ENCODE results near the gene IL1A.

DNA sequence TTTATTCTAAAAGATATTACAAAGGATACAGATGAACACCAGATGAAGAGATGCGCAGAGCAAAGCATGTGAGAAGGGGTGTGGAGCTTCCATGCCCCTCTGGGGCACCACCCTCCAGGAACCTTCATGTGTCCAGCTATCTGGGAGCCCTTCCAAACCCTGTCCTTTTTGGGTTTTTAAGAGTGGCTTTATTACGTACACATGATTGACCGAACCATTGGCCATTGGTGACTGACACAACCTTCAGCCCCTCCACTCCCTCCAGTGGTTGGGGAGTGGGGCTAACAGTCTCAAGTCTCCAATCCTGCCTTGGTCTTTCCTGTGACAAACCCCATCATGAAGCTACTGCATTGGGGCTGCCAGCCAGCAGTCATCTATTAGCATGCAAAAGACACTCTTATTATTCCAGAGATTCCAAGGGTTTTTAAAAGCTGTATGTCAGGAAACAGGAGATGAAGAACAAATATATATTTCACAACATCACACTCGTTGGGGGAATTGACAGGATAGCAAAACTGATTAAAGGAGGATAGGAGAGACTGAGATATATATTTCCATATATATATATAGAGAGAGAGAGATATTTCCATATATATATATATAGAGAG is 32.9 kb upstream of the IL1A start:
- no peak for TF ChIP-seq SRF (IDR thresholded peaks at IDR 0.05; ENCODE audit: low read depth)
- TF ChIP-seq POLR2AphosphoS5 (IDR thresholded peaks at IDR 0.05; ENCODE audit: low read depth, low read length) = no peak
- TF ChIP-seq EZH2 (IDR thresholded peaks at IDR 0.05) = no peak
- TF ChIP-seq, protein P1, sequence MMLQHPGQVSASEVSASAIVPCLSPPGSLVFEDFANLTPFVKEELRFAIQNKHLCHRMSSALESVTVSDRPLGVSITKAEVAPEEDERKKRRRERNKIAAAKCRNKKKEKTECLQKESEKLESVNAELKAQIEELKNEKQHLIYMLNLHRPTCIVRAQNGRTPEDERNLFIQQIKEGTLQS (IDR thresholded peaks at IDR 0.05) = no peak
- no peak for TF ChIP-seq POLR2A (IDR thresholded peaks at IDR 0.05; ENCODE audit: borderline replicate concordance, extremely low read depth, insufficient read depth, insufficient read length)
- TF ChIP-seq EGR1 (IDR thresholded peaks at IDR 0.05; ENCODE audit: low read depth) = no peak
- TF ChIP-seq CEBPB (IDR thresholded peaks at IDR 0.05; ENCODE audit: low read depth) = no peak
- TF ChIP-seq, protein P2, sequence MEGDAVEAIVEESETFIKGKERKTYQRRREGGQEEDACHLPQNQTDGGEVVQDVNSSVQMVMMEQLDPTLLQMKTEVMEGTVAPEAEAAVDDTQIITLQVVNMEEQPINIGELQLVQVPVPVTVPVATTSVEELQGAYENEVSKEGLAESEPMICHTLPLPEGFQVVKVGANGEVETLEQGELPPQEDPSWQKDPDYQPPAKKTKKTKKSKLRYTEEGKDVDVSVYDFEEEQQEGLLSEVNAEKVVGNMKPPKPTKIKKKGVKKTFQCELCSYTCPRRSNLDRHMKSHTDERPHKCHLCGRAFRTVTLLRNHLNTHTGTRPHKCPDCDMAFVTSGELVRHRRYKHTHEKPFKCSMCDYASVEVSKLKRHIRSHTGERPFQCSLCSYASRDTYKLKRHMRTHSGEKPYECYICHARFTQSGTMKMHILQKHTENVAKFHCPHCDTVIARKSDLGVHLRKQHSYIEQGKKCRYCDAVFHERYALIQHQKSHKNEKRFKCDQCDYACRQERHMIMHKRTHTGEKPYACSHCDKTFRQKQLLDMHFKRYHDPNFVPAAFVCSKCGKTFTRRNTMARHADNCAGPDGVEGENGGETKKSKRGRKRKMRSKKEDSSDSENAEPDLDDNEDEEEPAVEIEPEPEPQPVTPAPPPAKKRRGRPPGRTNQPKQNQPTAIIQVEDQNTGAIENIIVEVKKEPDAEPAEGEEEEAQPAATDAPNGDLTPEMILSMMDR (IDR thresholded peaks at IDR 0.05 in 2 of 3, conservative IDR thresholded peaks at IDR 0.05 in 1 of 3; ENCODE audit: borderline replicate concordance in 1 of 3, insufficient read depth in 1 of 3, low read depth in 2 of 3, low read length in 2 of 3) = no peak
- TF ChIP-seq RAD21 (IDR thresholded peaks at IDR 0.05; ENCODE audit: low read depth) = no peak
- TF ChIP-seq, protein P3, sequence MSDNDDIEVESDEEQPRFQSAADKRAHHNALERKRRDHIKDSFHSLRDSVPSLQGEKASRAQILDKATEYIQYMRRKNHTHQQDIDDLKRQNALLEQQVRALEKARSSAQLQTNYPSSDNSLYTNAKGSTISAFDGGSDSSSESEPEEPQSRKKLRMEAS (IDR thresholded peaks at IDR 0.05) = no peak
- no peak for TF ChIP-seq JUND (IDR thresholded peaks at IDR 0.05)

Measured in HCT116 (cell line).